ENCODE measurements around the gene AUTS2. TPM values are rescaled to one million over a fixed set of nuclear protein-coding genes. Genes with fewer than 3 reads are reported as not detected.

Gene AUTS2
- total RNA-seq, 4 donors from 2014 or later, result 14.9 to 27.2 (median 17.5) TPM

GRCh38 chr7:69564454-69565417 is 33.5 kb upstream of the AUTS2 start:
- Histone ChIP-seq H3K4me3 (replicated peaks in 1 of 3) (no peak overlapping the region), H3K36me3 (no peaks in the 10 kb centered on the region), H3K27ac (no peak overlapping the region), H3K4me1 (peaks cover 0 to 3% of the 10 kb centered on the region in 2 donors), H3K27me3 (no peaks in the 10 kb centered on the region), H3K9me3 (no peaks in the 10 kb centered on the region)
- peak; percentile 18 to 19 for DNase-seq
- TF ChIP-seq CTCF (IDR thresholded peaks at IDR 0.05) (no peak), POLR2A (IDR thresholded peaks at IDR 0.05) (no peak)
- WGBS, 2 donors, result 53 to 58% methylated on average over 7 of the region's 7 CpGs
- intact Hi-C loops (cut with DNase I), result no loop called here

GRCh38 chr7:69567800-69568199 is 30.5 kb upstream of the AUTS2 start:
- no peaks in the 10 kb centered on the region for H3K9me3 ChIP-seq
- H3K27me3 ChIP-seq, result no peaks in the 10 kb centered on the region
- peaks cover 0 to 3% of the 10 kb centered on the region in 2 donors for H3K4me1 ChIP-seq
- intact Hi-C loops (cut with DNase I), result no loop called here
- no peak for TF ChIP-seq CTCF (IDR thresholded peaks at IDR 0.05)
- no peak for TF ChIP-seq POLR2A (IDR thresholded peaks at IDR 0.05)
- no peak for DNase-seq
- H3K36me3 ChIP-seq, result no peaks in the 10 kb centered on the region
- H3K4me3 ChIP-seq (replicated peaks in 1 of 3), result no peak overlapping the region
- WGBS, 2 donors, result 66 to 89% methylated on average over 2 of the region's 2 CpGs
- no peak overlapping the region for H3K27ac ChIP-seq

GRCh38 chr7:69568266-69568665 is 30.0 kb upstream of the AUTS2 start:
- intact Hi-C loops (cut with DNase I), result no loop called here
- no peaks in the 10 kb centered on the region for H3K27me3 ChIP-seq
- TF ChIP-seq CTCF (IDR thresholded peaks at IDR 0.05) (no peak), POLR2A (IDR thresholded peaks at IDR 0.05) (no peak)
- no peaks in the 10 kb centered on the region for H3K36me3 ChIP-seq
- peaks cover 0 to 3% of the 10 kb centered on the region in 2 donors for H3K4me1 ChIP-seq
- H3K27ac ChIP-seq, result no peak overlapping the region
- H3K4me3 ChIP-seq (replicated peaks in 1 of 3), result no peak overlapping the region
- peak in 1 of 2 donors; percentile 9 for DNase-seq
- WGBS, 2 donors, result 55 to 64% methylated on average over 6 of the region's 6 CpGs
- H3K9me3 ChIP-seq, result no peaks in the 10 kb centered on the region

- DNase-seq, result no peak
- intact Hi-C loops (cut with DNase I), result no loop called here
- no peak overlapping the region for H3K4me3 ChIP-seq (replicated peaks in 1 of 3)
- no peaks in the 10 kb centered on the region for H3K36me3 ChIP-seq
- 91 to 95% methylated on average over 4 of the region's 4 CpGs for WGBS, 2 donors
- H3K27ac ChIP-seq, result no peak overlapping the region
- no peak for TF ChIP-seq CTCF (IDR thresholded peaks at IDR 0.05)
- no peaks in the 10 kb centered on the region for H3K27me3 ChIP-seq
- no peaks in the 10 kb centered on the region for H3K9me3 ChIP-seq
- no peaks in the 10 kb centered on the region for H3K4me1 ChIP-seq
Measured at GRCh38 chr7:69575651-69576050, 22.6 kb upstream of the AUTS2 start.

- DNase-seq, result no peak
Measured at GRCh38 chr7:69577221-69577620, 21.1 kb upstream of the AUTS2 start.

More at GRCh38 chr7:69577221-69577620, 21.1 kb upstream of the AUTS2 start:
- TF ChIP-seq CTCF (IDR thresholded peaks at IDR 0.05), result no peak
- no peak for TF ChIP-seq POLR2A (IDR thresholded peaks at IDR 0.05)
- no peak overlapping the region for H3K4me3 ChIP-seq (replicated peaks in 1 of 3)
- no peaks in the 10 kb centered on the region for H3K9me3 ChIP-seq
- H3K27ac ChIP-seq, result no peak overlapping the region
- H3K27me3 ChIP-seq, result no peaks in the 10 kb centered on the region
- intact Hi-C loops (cut with DNase I), result no loop called here
- no peaks in the 10 kb centered on the region for H3K36me3 ChIP-seq
- no peaks in the 10 kb centered on the region for H3K4me1 ChIP-seq

Data from thyroid gland (tissue), 4 donors.